Activated CD8-positive, alpha-beta memory T cell treated with anti-CD3 and anti-CD28 coated beads, Interleukin-2, amount 50 U/mL, for 48 hours (primary cell): Measurements from ENCODE around the gene OPCML.

Experiments
- DNase-seq: peaks from one replicate; pipeline ENCODE4 v3.0.0-alpha.2; 2020

The OPCML gene

GRCh38 chr11:133118563-133119268 lies 413.6 kb downstream of the OPCML start:
- no peak for DNase-seq

GRCh38 chr11:133115099-133115498 lies 417.2 kb downstream of the OPCML start:
- DNase-seq: no peak

- no peak for DNase-seq
These were observed 424.5 kb downstream of the OPCML start for GRCh38 chr11:133107763-133108162.

- DNase-seq: no peak
These were observed 425.2 kb downstream of the OPCML start for GRCh38 chr11:133107136-133107535.

GRCh38 chr11:133106417-133106816 lies 425.9 kb downstream of the OPCML start:
- DNase-seq: no peak

- DNase-seq: no peak
These were observed 428.1 kb downstream of the OPCML start for GRCh38 chr11:133104009-133104744.

- no peak for DNase-seq
These were observed 435.3 kb downstream of the OPCML start for GRCh38 chr11:133096981-133097380.

GRCh38 chr11:133086518-133086917 lies 445.8 kb downstream of the OPCML start:
- no peak for DNase-seq

- DNase-seq: peak; percentile 94
These were observed 449.3 kb downstream of the OPCML start for GRCh38 chr11:133082841-133083488.

GRCh38 chr11:133082453-133082781 lies 449.9 kb downstream of the OPCML start:
- no peak for DNase-seq

- no peak for DNase-seq
These were observed 450.4 kb downstream of the OPCML start for GRCh38 chr11:133081730-133082452.

GRCh38 chr11:133081020-133081419 lies 451.3 kb downstream of the OPCML start:
- no peak for DNase-seq

GRCh38 chr11:133078591-133079404 lies 453.5 kb downstream of the OPCML start:
- peak; percentile 69 for DNase-seq

GRCh38 chr11:133078012-133078411 lies 454.3 kb downstream of the OPCML start:
- DNase-seq: no peak

GRCh38 chr11:133075351-133075750 lies 456.9 kb downstream of the OPCML start:
- DNase-seq: no peak

GRCh38 chr11:133072858-133073582 lies 459.3 kb downstream of the OPCML start:
- no peak for DNase-seq

- no peak for DNase-seq
These were observed 459.9 kb downstream of the OPCML start for GRCh38 chr11:133072378-133072777.

- no peak for DNase-seq
These were observed 461.5 kb downstream of the OPCML start for GRCh38 chr11:133070791-133071190.

- DNase-seq: no peak
These were observed 462.1 kb downstream of the OPCML start for GRCh38 chr11:133070021-133070713.

GRCh38 chr11:133065847-133066485 lies 466.3 kb downstream of the OPCML start:
- no peak for DNase-seq

- no peak for DNase-seq
These were observed 467.3 kb downstream of the OPCML start for GRCh38 chr11:133064961-133065360.
